ENCODE data around the gene KIAA0513. TPM values are rescaled to one million over a fixed set of nuclear protein-coding genes. Genes with fewer than 3 reads are reported as not detected.

The KIAA0513 gene
- total RNA-seq, 1 experiment from 2014 or later = 6.6 TPM

DNA sequence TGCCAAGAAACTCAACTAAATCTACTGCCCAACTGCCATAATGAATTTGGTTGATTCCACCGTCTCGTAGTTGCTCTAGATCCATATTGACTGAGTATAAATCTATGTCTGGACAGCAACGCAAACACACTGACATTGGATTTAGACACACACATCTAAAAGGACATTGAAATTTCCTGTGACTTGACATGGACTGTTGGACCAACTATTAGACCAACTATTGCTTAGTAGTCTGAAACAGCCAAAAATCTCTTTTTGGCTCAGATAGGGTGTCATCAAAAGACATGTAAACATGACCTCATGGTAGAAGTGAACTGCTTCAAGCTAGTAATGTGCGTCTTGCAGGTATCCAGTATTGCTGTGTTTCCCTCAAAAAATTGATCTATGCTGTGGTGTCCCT lies 31.3 kb downstream of the KIAA0513 start:
- intact Hi-C loops (cut with micrococcal nuclease) = no loop called here
- Histone ChIP-seq H3K4me1 (ENCODE audit: control insufficient read depth in 1 of 2, insufficient read depth in 2 of 2, low read length in 2 of 2) (peaks cover 2 to 20% of the 10 kb centered on the region in 2 experiments; a peak in 2 of 4 replicates), H3K36me3 (ENCODE audit: control insufficient read depth in 1 of 2, insufficient read depth in 2 of 2, low read length in 2 of 2) (no peaks in the 10 kb centered on the region), H3K27ac (ENCODE audit: low read depth, low read length) (no peak overlapping the region), H3K79me2 (ENCODE audit: insufficient read depth, low read length) (no peaks in the 10 kb centered on the region), H3K9me2 (ENCODE audit: insufficient read depth) (no peaks in the 10 kb centered on the region), H2AFZ (ENCODE audit: low read depth, low read length, poor library complexity, severe bottlenecking) (no peak overlapping the region), H3K9ac (ENCODE audit: low read length) (no peak overlapping the region), H4K20me1 (ENCODE audit: insufficient read depth) (no peaks in the 10 kb centered on the region), H3K4me2 (ENCODE audit: low read length) (no peak overlapping the region), H3K9me3 (ENCODE audit: control insufficient read depth in 1 of 2, insufficient read depth in 1 of 2, low read depth in 1 of 2, low read length in 2 of 2) (no peaks in the 10 kb centered on the region), H3K27me3 (ENCODE audit: insufficient read depth, low read length) (no peaks in the 10 kb centered on the region), H3K4me3 (replicated peaks in 1 of 2; ENCODE audit: low read depth in 1 of 2, low read length in 2 of 2) (no peak overlapping the region)
- ATAC-seq (no peak), DNase-seq (ENCODE audit: low read depth, low spot score) (no peak)
- ChIA-PET CTCF (no interaction called here), RAD21 (ENCODE audit: low non-redundant PET in 1 of 2, low total read pairs in 2 of 2, uncharacterized antibody in 2 of 2, unreplicated experiment in 2 of 2) (no interaction called here), POLR2A (no interaction called here)
- TF ChIP-seq RAD21 (IDR thresholded peaks at IDR 0.05; ENCODE audit: low read depth) (no peak), ATF3 (IDR thresholded peaks at IDR 0.05) (no peak), FOSL1 (IDR thresholded peaks at IDR 0.05; ENCODE audit: low read depth) (no peak)
- no TSS peak for BruUV-seq (replicated peaks)

GRCh38 chr16:85061566-85061965 lies 34.0 kb downstream of the KIAA0513 start:
- no peaks in the 10 kb centered on the region for H4K20me1 ChIP-seq (ENCODE audit: insufficient read depth)
- H3K9ac ChIP-seq (ENCODE audit: low read length) = no peak overlapping the region
- no peak overlapping the region for H3K27ac ChIP-seq (ENCODE audit: low read depth, low read length)
- H3K79me2 ChIP-seq (ENCODE audit: insufficient read depth, low read length) = no peaks in the 10 kb centered on the region
- CTCF ChIA-PET = no interaction called here
- RAD21 ChIA-PET (ENCODE audit: low non-redundant PET in 1 of 2, low total read pairs in 2 of 2, uncharacterized antibody in 2 of 2, unreplicated experiment in 2 of 2) = no interaction called here
- intact Hi-C loops (cut with micrococcal nuclease) = no loop called here
- no peak overlapping the region for H3K4me2 ChIP-seq (ENCODE audit: low read length)
- no peaks in the 10 kb centered on the region for H3K36me3 ChIP-seq (ENCODE audit: control insufficient read depth in 1 of 2, insufficient read depth in 2 of 2, low read length in 2 of 2)
- H3K27me3 ChIP-seq (ENCODE audit: insufficient read depth, low read length) = no peaks in the 10 kb centered on the region
- H3K9me2 ChIP-seq (ENCODE audit: insufficient read depth) = no peaks in the 10 kb centered on the region
- no peaks in the 10 kb centered on the region for H3K9me3 ChIP-seq (ENCODE audit: control insufficient read depth in 1 of 2, insufficient read depth in 1 of 2, low read depth in 1 of 2, low read length in 2 of 2)
- no peak overlapping the region for H3K4me3 ChIP-seq (replicated peaks in 1 of 2; ENCODE audit: low read depth in 1 of 2, low read length in 2 of 2)
- BruUV-seq (replicated peaks) = no TSS peak
- no peak for ATAC-seq
- no peak overlapping the region for H2AFZ ChIP-seq (ENCODE audit: low read depth, low read length, poor library complexity, severe bottlenecking)
- no peak for DNase-seq (ENCODE audit: low read depth, low spot score)
- TF ChIP-seq YY1 (IDR thresholded peaks at IDR 0.05; ENCODE audit: extremely low read depth, insufficient replicate concordance, low read depth, low read length) (no peak), SP1 (IDR thresholded peaks at IDR 0.05; ENCODE audit: low read depth) (no peak), CTCF (IDR thresholded peaks at IDR 0.05 in 2 of 3, conservative IDR thresholded peaks at IDR 0.05 in 1 of 3; ENCODE audit: borderline replicate concordance in 1 of 3, insufficient read depth in 1 of 3, low read depth in 2 of 3, low read length in 2 of 3) (no peak), EZH2 (IDR thresholded peaks at IDR 0.05) (no peak), FOSL1 (IDR thresholded peaks at IDR 0.05; ENCODE audit: low read depth) (no peak), SRF (IDR thresholded peaks at IDR 0.05; ENCODE audit: low read depth) (no peak), JUND (IDR thresholded peaks at IDR 0.05) (no peak), SIN3A (IDR thresholded peaks at IDR 0.05; ENCODE audit: low read depth) (no peak), ATF3 (IDR thresholded peaks at IDR 0.05) (no peak)
- POLR2A ChIA-PET = no interaction called here
- peaks cover 0 to 20% of the 10 kb centered on the region in 2 experiments; a peak in 2 of 4 replicates for H3K4me1 ChIP-seq (ENCODE audit: control insufficient read depth in 1 of 2, insufficient read depth in 2 of 2, low read length in 2 of 2)
